LNCAP (cell line): ENCODE results near the gene TAPT1.

ENCODE experiments used
- TF ChIP-seq, protein P1 (sequence below): fragments of 450-650 bp; IDR thresholded peaks from 2 replicates; pipeline ENCODE4 v1.5.1; 2017; ENCODE audit warnings: mild to moderate bottlenecking

The TAPT1 gene

DNA sequence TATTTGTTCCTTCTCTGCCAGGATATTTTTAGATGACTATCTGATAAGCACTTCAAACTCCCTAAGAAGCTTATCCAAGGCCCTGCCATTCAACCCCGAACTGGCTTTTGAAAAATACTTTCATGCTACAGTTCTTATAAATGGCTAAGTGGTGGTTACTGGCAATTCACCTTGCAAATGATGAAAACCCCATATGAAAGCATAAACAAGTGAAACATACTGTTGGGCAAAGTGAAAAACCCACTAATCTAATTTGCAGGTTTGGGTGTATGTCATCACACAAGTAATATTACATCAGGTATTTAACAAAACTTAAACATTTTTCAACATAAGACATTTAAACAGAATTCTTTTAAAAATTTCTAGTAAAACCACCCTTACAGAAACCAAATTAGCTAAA, 31.1 kb downstream of the TAPT1 start:
- TF ChIP-seq, protein P1, sequence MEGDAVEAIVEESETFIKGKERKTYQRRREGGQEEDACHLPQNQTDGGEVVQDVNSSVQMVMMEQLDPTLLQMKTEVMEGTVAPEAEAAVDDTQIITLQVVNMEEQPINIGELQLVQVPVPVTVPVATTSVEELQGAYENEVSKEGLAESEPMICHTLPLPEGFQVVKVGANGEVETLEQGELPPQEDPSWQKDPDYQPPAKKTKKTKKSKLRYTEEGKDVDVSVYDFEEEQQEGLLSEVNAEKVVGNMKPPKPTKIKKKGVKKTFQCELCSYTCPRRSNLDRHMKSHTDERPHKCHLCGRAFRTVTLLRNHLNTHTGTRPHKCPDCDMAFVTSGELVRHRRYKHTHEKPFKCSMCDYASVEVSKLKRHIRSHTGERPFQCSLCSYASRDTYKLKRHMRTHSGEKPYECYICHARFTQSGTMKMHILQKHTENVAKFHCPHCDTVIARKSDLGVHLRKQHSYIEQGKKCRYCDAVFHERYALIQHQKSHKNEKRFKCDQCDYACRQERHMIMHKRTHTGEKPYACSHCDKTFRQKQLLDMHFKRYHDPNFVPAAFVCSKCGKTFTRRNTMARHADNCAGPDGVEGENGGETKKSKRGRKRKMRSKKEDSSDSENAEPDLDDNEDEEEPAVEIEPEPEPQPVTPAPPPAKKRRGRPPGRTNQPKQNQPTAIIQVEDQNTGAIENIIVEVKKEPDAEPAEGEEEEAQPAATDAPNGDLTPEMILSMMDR = no peak

DNA sequence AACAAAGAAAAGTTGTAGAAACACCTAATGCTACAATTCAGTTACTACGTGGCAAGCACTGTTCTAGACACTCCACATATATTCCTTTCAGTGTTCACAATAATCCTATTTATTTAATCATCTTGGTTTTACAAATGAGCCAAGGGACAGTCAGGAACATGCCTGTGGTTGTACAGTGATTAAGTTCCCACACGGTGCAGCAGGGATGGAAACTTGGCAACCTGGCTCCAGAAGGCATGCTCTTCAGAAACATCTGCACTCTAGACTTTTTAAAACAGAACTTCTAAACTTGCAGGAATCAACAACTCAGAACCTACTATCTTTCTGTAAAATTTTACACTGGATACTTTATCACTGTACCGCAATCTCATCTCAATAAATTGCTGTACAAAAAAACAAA, 32.1 kb downstream of the TAPT1 start:
- TF ChIP-seq, protein P1 = no peak

DNA sequence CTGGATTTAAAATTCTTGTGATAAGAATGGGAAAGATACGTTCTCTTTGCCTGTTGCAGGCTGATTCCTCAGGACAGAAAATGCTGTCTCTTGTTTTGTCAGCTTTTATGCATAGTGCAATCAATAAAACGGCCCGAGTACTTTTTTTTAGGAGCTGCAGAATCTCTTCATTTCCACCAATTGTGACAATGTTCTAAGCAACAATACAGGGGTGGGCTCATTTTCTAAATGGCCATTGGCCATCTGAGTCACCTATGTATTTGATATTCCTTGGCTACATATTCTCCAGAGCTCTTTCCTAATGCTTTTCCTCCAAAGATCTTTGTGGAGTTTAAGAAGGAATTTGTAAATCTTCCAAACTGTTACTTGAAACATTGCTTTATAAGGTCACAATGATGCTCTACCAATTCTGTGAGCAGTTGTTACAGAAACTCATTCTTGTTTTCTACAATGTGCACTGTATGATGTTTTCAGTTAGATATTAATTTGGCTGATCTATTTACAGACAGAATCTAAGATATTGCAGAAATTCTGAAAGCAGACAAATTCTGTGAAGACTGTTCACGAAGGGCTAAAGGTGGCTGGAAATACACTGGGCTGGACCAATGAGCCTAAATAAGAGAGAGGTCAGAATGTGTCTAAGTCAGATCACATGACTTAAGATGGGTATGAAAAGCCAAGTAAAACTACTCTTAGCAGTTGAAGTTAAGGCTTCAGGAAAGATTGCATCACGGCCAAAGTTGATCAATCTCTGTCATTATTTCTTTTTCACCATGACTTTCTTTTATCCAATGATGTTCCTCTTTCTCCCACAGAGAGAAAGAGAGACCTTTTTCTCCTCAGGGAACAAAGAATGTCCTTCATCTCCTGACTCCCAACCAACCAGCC, 33.4 kb downstream of the TAPT1 start:
- TF ChIP-seq, protein P1 = no peak

DNA sequence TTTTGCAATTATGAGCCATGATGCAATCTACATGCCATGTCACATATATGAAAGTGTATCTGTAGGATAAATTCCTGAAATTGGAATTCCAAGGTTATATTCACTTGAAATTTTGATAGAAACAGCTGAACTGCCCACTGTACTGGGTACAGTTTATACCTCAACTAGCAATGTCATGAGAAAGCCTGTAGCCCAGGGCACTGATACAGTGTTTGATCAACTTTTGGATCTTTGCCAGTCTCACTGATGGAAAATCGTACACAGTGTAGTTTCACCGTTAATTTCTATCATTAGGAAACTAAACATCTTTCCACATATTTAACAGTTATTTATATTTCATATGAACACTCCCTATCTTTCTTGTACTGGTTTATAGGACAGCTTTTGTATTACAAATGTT, 34.2 kb downstream of the TAPT1 start:
- TF ChIP-seq, protein P1 = no peak

DNA sequence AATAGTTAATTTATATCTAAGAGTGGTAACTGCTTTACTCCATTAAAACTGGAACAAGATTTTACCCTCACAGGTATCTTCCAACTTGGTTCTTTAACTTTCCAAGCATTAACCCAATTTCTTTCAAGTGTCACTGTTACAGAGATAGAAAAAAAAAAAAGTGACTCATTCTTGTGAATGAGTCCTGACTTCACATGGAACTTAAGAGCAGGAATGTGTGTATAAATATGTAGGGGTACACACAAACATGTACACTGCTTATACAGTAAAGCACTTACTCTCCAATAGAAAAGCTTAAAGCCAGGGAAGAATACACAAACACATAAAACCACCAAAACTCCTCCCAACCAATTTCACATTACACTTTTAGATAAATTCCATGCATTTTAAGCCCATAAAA, 38.8 kb downstream of the TAPT1 start:
- TF ChIP-seq, protein P1 = no peak

DNA sequence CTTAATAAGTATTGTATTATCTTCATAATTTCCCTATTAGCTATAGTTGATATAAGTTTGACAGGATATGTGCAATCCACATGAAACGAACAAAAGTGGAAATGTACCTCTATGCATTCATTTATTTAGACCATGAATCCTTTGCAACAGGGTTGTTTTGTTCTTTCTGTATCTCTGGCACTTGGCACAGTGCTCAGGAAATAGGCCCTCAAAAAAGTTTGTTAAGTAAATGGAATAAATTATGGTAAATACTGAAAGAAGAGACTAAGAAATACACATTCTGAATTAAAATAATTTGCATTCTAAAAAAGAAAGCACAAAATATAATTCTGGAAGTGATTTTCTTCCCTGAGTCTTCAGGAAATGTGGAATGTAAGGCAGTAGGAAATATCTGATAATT, 39.3 kb downstream of the TAPT1 start:
- TF ChIP-seq, protein P1 = no peak

DNA sequence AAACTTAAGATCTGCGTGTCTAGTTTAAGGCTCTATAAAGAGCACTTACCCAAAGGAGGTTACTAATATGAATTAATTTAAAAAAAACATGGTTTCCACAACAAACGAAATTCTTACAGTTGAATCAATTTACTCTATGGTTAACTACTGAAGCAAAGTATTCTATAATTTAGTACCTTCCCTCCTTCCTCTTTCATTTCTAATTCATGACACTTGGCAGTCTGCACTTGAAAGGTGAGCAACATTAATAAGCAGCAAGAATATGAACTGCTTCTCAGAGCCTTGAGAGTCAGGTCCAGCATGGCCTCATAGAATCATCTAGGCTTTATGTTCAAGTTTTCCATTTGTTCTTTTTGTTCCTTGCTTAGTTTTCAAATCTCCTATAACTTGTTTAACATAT, 42.7 kb downstream of the TAPT1 start:
- TF ChIP-seq, protein P1 = no peak
